Myocyte (in vitro differentiated cells): ENCODE data around the gene AOC2. TPM values are rescaled to one million over a fixed set of nuclear protein-coding genes. Genes with fewer than 3 reads are reported as not detected.
"Not testable (repeated sequence)": the region's sequence is repeated elsewhere in the genome, so short reads cannot be mapped to it uniquely, and the experiment has no call there.

Experiments
- DNase-seq: peaks from one replicate; pipeline ENCODE4 v3.0.0-alpha.2; 2012; ENCODE audit warnings: low read depth
- microRNA-seq: library from miRNA; unstranded; fragments of <30 nt; microRNA quantifications from one replicate; pipeline ENCODE4, GENCODE V29; 2016
- total RNA-seq: library from RNA; depleted of rRNA; stranded (reverse); fragments of >200 nt; gene quantifications from 2 replicates; pipeline ENCODE4 v1.2.3, GENCODE V29; 2014

Gene AOC2
- total RNA-seq, 1 donor from 2014 or later: 0.40 TPM

DNA sequence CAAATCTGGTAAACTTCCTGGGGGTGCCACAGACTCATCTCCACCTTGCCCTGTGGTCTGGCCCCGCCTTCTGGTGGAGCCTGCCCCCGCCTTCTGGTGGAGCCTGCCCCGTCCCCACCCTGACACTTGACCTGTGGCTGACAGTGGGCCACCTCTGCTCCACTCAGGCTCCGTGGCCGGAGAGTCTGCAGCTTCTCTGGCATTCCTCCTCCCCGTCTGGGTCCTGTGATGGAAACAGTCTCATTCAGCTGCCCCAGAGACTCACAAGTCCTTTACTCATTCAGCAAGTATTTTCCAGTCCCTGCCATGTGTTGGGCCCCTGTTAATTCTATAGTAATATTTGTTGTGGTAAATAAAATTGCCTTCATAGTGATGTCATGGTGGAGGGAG is 35.2 kb downstream of the AOC2 start:
- DNase-seq: peak; percentile 25

DNA sequence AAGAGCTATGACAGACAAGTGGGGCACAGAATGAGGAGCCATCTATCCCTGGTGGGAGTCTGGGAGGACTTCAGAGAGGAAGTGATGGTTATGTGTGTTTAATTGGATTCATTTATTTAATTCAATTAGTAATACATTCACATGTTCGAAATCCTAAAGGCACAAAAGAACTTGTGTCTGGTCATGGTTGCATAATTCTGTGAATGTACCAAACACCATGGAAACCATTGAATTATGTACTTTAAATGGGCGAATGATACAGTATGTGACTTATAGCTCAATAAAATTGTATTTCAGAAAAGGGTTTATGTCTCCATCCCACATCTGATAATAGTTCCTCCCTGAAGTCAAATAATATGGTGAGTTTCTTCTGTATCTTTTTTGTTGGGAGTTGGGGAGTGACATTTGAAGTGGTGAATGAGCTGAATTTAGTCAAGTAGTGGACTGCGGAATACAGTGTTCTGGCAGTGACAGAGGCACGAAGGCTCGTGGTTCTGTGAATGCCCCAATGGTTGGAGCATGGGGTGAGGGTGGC is 36.5 kb downstream of the AOC2 start:
- DNase-seq: no peak

DNA sequence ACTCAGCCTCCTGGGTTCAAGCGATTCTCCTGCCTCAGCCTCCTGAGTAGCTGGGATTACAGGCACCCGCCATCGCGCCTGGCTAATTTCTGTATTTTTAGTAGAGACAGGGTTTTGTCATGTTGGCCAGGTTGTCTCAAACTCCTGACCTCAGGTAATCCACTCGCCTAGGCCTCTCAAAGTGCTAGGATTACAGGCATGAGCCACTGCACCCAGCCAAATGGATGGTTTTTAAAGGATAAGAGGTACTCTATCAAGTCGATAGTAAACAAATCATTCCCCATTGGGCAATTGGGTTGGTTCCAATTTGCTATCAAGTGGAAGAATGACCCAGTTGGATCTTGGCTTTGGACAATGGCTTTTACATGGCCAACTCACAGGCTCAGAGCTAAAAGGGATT is 37.3 kb downstream of the AOC2 start:
- not testable (repeated sequence) for DNase-seq

DNA sequence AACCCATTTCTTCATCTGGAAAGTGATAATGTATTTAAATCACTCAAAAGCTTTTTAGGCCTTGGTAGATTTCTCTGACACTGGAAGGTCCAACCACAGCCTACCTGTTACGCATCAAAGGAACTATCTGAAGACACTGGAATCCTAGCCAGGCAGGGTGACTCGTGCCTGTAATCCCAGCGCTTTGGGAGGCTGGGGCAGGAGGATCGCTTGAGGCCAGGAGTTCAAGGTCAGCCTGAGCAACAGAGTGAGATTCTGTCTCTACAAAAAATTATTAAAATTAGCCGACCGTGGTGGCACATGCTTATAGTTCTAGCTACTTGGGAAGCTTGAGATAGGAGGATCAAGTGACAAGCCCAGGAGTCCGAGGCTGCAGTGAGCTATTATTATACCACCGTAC is 37.8 kb downstream of the AOC2 start:
- no peak for DNase-seq

DNA sequence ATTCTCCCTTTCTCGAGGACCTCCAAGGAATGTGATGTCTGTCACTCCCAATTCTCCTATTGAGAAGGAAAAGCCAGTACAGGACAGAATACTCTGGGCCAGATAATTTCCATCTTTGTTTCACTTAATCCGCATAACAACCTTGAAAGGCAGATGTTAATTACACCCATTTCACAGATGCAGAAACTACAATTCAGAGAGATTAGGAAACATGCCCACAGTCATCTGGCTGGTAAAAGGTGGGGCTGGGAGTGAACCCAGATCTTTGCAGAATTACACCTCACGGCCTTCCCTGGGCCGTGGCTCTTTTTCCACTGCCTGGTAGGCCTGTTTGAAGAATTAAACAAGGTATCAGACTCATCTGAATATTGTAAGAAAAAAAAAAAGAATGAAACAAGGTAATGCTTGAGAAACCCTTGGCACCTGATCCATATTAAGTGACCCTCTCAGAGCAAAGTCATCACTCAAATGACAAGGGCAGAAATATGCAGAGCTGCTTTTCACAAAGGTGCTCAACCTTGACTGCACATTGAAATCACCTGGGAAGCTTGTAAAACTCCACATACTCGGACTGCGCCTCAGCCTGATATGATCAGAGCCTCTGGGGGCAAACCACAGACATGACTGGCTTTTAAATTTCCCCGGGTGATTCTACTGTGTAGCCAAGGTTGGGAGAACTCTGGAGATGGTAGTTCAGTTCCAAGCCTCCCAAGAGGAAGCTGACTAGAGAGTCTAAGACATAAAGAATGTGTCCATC is 39.6 kb downstream of the AOC2 start:
- DNase-seq: no peak

DNA sequence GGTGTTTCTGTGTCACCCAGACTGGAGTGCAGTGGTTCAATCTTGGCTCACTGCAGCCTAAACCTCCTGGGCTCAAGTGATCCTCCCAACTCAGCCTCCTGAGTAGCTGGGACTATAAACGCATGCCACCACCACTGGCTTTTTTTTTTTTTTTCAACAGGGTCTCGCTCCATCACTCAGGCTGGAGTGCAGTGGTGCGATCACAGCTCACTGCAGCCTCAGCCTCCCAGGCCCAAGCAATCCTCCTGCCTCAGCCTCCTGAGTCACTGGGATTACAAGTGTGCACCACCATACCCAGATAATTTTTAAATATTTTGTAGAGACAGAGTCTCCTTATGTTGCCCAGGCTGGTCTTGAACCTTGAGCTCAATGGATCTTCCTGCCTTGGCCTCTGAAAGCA is 41.4 kb downstream of the AOC2 start:
- not testable (repeated sequence) for DNase-seq

DNA sequence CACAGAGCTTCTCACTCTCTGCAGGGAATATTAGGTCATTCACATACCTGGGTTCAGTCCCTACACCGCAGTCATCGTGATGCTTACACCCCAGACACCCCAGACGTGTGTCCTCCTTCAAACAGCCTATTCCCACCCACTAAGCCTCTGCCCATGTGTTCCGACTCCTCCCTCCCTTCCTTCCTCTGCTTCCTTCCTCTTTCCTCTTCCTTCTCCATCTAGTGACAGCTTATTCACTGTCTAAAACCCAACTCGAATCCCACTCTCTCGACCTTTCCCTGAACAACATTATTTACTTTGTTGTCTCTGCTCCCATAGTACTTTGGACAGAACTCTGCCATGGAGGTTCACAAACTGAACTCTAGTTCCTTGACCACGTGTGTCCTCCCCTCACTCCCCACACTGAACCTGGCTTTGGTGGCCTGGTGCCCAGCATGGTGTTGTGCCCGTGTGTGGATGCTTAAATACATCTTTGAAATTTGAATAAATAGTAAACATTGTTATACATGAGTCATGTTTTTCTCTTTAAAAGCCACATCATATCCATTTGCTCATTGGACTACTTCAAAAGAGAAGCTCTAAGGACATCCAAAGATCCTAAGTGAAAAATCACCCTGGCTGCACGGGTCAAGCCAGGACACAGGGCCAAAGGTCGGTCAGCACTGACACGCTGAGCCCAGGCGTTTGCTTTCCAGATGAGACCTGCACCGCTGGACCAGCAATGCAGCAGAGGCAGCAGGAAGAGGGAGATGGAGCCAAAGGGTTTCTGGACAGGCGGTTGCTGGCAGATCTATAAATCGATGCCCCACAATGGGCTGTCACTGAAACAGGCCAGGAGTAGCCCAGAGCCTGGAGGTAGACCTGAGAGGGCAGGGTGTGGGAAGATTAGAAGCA is 42.1 kb downstream of the AOC2 start:
- DNase-seq: no peak

DNA sequence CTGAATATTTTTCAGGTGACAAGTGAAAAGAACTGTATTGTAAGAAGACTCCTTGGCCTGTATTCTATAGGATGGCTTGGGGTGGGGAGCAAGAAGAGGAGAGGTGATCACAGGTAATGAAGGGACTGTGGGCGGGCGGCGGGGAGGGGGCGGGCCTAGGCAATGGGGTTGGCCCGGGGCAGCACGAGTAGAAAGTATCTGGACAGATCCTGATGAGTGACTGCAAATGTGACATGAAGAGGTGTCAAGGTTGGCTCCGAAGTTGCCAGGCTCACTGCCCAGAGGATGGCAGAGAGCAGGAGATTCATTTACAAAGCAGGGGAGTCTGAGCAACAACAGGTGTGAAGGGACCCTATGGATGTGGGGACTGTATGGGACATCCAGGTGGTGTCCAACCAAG is 45.4 kb downstream of the AOC2 start:
- no peak for DNase-seq

DNA sequence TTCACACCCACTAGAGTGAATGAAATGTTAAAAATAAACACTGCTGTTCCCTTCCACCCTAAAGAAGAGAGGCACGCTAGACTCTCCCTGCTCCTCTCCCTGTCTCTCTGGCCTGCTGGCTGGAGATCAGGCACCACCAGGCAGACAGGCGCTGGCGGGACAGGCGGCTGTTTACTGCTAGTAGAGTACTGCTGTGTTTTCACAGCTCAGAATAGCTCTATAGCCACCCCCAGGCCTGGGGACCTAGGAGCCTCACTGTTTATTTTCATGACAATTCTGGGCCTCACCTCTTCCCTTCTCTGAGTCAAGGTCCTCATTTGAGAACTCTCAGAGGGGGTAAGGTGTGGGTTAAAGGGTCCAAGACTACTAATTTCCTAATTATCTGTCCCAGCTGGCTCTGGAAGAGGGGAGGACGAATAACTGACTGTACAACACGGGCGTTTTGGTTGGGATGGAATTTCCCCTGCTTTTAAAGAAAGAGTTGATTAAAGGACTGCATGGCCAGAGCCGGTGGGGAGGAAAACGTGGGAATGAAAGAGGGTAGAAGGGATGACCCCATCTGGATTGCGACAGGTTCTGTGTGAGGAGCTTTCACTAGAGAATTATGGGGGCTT is 47.3 kb downstream of the AOC2 start:
- DNase-seq: peak; percentile 4

DNA sequence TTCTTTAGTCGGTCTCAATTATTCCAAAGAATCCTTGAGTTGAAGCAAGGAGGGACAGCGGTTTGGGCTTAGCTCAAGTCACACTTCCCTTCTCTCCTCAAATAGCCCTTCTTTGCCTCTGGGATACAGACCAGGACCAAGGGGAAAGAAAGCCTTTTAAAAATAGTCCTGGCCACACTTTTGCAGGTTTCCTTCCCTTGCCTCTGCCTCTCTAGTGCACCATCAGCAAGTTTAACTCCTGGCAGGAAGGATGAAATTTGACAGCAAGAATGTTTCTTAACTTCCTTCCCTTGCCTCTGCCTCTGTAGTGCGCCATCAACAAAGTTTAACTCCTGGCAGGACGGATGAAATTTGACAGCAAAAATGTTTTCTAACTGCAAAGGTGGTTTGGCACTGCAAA is 49.0 kb downstream of the AOC2 start:
- DNase-seq: no peak

DNA sequence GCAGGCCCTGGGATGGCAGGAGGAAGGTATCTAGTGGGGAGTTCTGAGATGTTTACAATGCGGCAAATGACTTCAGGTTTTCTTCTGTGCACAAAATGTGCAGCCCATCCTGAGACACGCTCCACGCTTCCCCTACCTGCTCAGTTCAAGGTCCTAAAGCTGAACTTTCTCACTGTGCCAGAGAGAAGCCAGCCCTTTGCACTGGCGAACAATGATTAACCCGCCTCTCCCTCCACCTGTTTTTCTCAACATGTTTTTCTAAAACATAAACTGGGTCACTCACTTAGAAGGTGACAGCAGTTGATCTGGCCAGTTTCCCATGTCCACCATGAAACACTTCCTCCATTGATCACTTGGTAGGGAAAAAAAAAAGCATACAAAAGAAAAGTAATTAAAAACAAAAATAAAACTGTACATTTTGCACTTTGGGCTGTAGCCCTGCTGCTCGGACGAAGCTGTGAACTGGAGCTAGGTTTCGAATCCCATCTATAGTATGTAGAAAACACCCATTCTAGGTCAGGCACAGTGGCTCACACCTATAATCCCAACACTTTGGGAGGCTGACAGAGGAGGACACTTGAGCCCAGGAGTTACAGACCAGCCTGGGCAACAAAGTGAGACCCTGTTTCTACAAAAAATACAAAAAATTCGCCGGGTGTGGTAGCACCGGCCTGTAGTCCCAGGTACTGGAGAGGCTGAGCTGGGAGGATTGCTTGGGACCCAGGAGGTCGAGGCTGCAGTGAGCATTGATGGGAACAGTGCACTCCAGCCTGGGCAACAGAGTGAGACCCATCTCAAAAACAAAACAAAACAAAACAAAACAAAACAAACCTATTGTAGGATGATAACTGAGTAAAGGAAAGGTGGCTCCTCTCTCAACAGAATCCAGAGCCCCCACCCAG is 50.2 kb downstream of the AOC2 start:
- no peak for DNase-seq

DNA sequence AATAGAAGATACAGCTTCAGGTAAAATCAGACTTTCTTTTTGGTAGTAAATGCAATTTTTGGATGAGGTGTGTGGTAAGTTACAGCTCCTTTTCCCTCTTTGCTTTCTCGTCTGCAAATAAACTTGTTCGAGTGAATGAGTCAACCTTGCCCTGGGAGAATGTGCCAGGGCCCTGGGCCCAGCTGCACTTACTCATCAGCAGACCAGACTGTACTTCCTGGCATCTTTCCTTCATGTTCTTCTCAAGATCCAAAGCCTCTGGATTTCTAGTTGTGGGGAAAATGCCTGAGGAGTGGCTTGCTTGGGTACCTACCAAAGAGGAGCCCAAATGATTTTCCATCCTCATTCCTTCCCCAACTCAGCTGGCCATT is 50.8 kb downstream of the AOC2 start:
- DNase-seq: peak; percentile 13

DNA sequence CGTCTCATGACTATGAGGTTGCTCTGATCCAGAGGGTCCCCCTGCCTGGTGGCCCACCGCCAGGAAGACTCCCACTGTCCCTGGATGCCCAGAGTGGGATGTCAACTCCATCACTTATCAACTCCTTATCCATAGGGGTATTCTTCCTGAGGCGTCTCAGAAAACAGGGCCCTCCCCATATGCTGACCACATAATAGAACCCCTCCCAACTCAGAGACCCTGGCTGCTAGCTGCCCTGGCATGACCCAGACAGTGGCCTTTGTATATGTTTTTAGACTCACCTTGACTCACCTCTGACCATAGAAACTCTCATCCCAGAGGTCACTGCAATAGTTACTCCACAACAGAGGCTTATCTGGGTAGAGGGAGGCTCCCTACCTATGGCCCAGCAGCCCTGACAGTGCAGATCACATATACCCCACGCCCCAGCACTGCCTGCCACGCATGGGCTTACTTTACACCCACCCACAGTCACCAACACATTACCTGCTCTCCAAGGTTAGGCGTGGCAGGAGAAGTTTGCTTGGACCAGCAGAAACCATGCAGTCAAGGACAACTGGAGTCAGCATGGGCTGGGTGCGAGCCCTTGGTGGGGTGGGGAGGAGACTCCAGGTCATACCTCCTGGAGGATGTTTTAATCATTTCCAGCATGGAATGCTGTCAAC is 53.9 kb downstream of the AOC2 start:
- DNase-seq: no peak

DNA sequence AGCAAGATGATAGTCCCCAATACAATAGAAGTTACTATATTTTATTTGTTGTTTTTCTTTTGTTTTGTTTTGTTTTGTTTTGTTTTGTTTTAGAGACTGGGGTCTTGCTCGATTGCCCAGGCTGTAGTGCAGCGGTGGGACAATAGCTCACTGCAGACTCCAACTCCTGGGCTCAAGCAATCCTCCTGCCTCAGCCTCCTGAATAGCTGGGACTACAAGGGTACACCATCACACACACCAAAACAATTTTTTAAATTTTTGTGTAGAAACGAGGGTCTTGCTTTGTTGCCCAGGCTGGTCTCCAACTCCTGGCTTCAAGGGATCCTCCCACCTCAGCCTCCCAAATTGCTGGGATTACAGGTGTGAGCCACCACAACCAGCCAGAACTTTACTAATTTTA is 55.6 kb downstream of the AOC2 start:
- not testable (repeated sequence) for DNase-seq

Small RNA genes lying within 50 kb of the gene (microRNA-seq; reads per million reads assigned to microRNA genes)
- not detected for gene MIR6781

Other genes with a start within 250 kb of the AOC2 start
- 44.5 and 60.6 TPM in 2 replicates for gene RETREG3, start 235.2 kb upstream of the AOC2 start, total RNA-seq
- gene TUBG1, start 234.9 kb upstream of the AOC2 start, total RNA-seq: 79.8 and 91.1 TPM in 2 replicates
- 16.7 and 21.3 TPM in 2 replicates for gene TUBG2, start 185.3 kb upstream of the AOC2 start, total RNA-seq
- 49.1 and 58.6 TPM in 2 replicates for gene PLEKHH3, start 167.6 kb upstream of the AOC2 start, total RNA-seq
- gene CCR10, start 162.7 kb upstream of the AOC2 start, total RNA-seq: 0.53 TPM in 1 of 2 replicates, not detected in the other
- gene CNTNAP1, start 162.0 kb upstream of the AOC2 start, total RNA-seq: 2.6 and 3.4 TPM in 2 replicates
- gene EZH1, start 99.5 kb upstream of the AOC2 start, total RNA-seq: 24.6 and 28.6 TPM in 2 replicates
- gene RAMP2, start 83.4 kb upstream of the AOC2 start, total RNA-seq: 0.26 TPM in 1 of 2 replicates, not detected in the other
- 60.8 and 63.7 TPM in 2 replicates for gene VPS25, start 71.1 kb upstream of the AOC2 start, total RNA-seq
- gene WNK4, start 64.0 kb upstream of the AOC2 start, total RNA-seq: 0.16 TPM in 1 of 2 replicates, not detected in the other
- gene COA3, start 45.9 kb upstream of the AOC2 start, total RNA-seq: 53.4 and 72.8 TPM in 2 replicates
- not detected in 2 replicates for gene CNTD1, start 45.7 kb upstream of the AOC2 start, total RNA-seq
- gene BECN1, start 20.3 kb upstream of the AOC2 start, total RNA-seq: 73.5 and 124 TPM in 2 replicates
- 88.9 and 103 TPM in 2 replicates for gene PSME3, start 11.2 kb upstream of the AOC2 start, total RNA-seq
- 0.47 and 0.67 TPM in 2 replicates for gene AOC3, start 6.6 kb downstream of the AOC2 start, total RNA-seq
- gene G6PC1, start 56.2 kb downstream of the AOC2 start, total RNA-seq: not detected in 2 replicates
- 30.6 and 38.4 TPM in 2 replicates for gene AARSD1, start 119.9 kb downstream of the AOC2 start, total RNA-seq
- 28.8 and 29.1 TPM in 2 replicates for gene PTGES3L, start 135.5 kb downstream of the AOC2 start, total RNA-seq
- 8.8 and 14.8 TPM in 2 replicates for gene RUNDC1, start 136.0 kb downstream of the AOC2 start, total RNA-seq
- 1,015 and 1,025 TPM in 2 replicates for gene RPL27, start 153.8 kb downstream of the AOC2 start, total RNA-seq
- gene IFI35, start 162.2 kb downstream of the AOC2 start, total RNA-seq: 18.5 and 23.6 TPM in 2 replicates
- 346 and 366 TPM in 2 replicates for gene VAT1, start 177.8 kb downstream of the AOC2 start, total RNA-seq
- 0.35 and 0.78 TPM in 2 replicates for gene RND2, start 180.7 kb downstream of the AOC2 start, total RNA-seq